Testis (tissue), 3 donors: Measurements from ENCODE around the gene CBLN3. TPM values are rescaled to one million over a fixed set of nuclear protein-coding genes. Genes with fewer than 3 reads are reported as not detected.
A peak's percentile ranks its signal among the peaks of the same experiment; 100 is the strongest.

Experiments
- DNase-seq: peaks from one replicate; pipeline ENCODE4 v3.0.0-alpha.2; 2019
- H3K27ac ChIP-seq, 2 donors: fragments of 200-600 bp; sonication (generic); one replicate each; pipeline ENCODE4 v1.5.1; 2019
- H3K27me3 ChIP-seq: fragments of 200-600 bp; sonication (generic); one replicate; pipeline ENCODE4 v1.5.1; 2019
- H3K36me3 ChIP-seq: fragments of 200-600 bp; sonication (generic); one replicate; pipeline ENCODE4 v1.5.1; 2017; ENCODE audit warnings: low read depth; ENCODE audit errors: missing control alignments
- H3K4me1 ChIP-seq: fragments of 200-600 bp; sonication (generic); one replicate; pipeline ENCODE4 v1.5.1; 2019
- H3K4me3 ChIP-seq, 2 donors: fragments of 200-600 bp; sonication (generic); one replicate each; pipeline ENCODE4 v1.5.1; 2017 to 2019
- H3K9me3 ChIP-seq: fragments of 200-600 bp; sonication (generic); one replicate; pipeline ENCODE4 v1.5.1; 2017
- CTCF ChIP-seq, 3 experiments: fragments of 450-650 bp in 2 of 3; fragments of 200-600 bp in 1 of 3; sonication (generic) in 1 of 3; IDR thresholded peaks; one replicate each; pipeline ENCODE4 v1.5.1; 2016 to 2019; ENCODE audit warnings: antibody characterized with exemption in 3 of 3, mild to moderate bottlenecking in 2 of 3, moderate library complexity in 1 of 3
- POLR2A ChIP-seq: fragments of 450-650 bp; IDR thresholded peaks from one replicate; pipeline ENCODE4 v1.6.1; 2017; ENCODE audit warnings: antibody characterized with exemption, mild to moderate bottlenecking, moderate library complexity
- WGBS, 2 donors: methylation state at CpG; one replicate each; pipeline ENCODE4 v1.1.5; 2018; 5-methylcytosine and 5-hydroxymethylcytosine counted together
- intact Hi-C: fragments of 100-400 bp; cut with DNase I; formaldehyde crosslinking; loops from one replicate; pipeline ENCODE4 v1.15.1; 2023; ENCODE audit warnings: low total_unique reads
- polyA plus RNA-seq: library from polyadenylated mRNA; stranded (reverse); fragments of 350-450 nt; fragmentation: Illumina TruSeq; extraction: RNeasy Lipid Tissue Mini Kit (QIAGEN cat#74804); gene quantifications from one replicate; pipeline ENCODE4 v1.2.3, GENCODE V29; 2014; ENCODE audit warnings: low read depth, low replicate concordance; ENCODE audit not compliant: insufficient read depth
- total RNA-seq, 2 donors: library from RNA; depleted of rRNA; stranded (reverse); fragments of >200 nt; gene quantifications; one replicate each; pipeline ENCODE4 v1.2.3, GENCODE V29; 2016

CBLN3 gene
- total and polyA plus RNA-seq, 3 donors from 2014 or later, result 9.0 to 17.0 (median 13.5) TPM

DNA sequence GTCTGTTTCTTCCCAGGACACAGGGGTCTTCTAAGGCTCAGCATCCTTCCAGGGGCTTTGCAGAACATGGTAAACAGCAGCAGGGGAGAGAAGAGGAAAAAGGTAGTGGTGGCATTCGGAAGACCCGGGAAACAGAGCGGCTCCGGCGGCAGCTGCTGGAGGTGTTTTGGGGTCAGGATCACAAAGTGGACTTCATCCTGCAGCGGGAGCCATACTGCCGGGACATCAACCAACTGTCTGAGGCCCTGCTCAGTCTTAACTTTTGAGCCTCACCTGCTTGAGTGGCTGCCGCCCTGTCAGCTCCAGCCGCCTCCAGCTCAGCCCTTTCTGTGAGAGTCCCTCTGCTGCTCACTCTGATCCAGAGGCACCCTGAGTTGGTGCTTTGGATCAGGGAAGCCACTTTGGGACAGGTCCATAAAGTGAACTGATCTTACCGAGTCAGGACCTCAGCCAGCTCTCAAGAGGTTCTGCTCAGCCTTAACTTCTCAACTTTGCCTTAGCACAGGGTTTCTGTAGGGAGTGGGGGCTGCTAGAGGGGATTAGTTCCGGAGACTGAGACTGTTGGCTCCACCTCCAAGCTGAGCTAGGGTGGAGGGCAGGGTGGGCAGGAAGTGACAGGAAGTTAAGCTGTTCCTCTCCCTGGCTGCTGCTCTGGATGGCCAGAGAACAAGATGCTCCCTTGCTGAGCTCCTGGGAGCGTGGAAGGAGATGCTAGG lies 7.7 kb upstream of the CBLN3 start:
- Histone ChIP-seq H3K36me3 (no peaks in the 10 kb centered on the region), H3K27me3 (no peaks in the 10 kb centered on the region), H3K4me3 (no peak overlapping the region), H3K27ac (peak overlapping the region in 1 of 2 donors; percentile 21), H3K4me1 (peaks cover 25% of the 10 kb centered on the region), H3K9me3 (no peaks in the 10 kb centered on the region)
- no peak for DNase-seq
- TF ChIP-seq CTCF (IDR thresholded peaks at IDR 0.05) (no peak), POLR2A (no peak)
- 66 to 69% methylated on average over 10 to 12 of the region's 12 CpGs for WGBS, 2 donors
- intact Hi-C loops, result no loop called here

- no peak for DNase-seq
- Histone ChIP-seq H3K27me3 (no peaks in the 10 kb centered on the region), H3K36me3 (no peaks in the 10 kb centered on the region), H3K4me1 (peaks cover 27% of the 10 kb centered on the region), H3K27ac (peak overlapping the region in 1 of 2 donors; percentile 8), H3K4me3 (no peak overlapping the region), H3K9me3 (no peaks in the 10 kb centered on the region)
- 58 to 61% methylated on average over 5 of the region's 5 CpGs for whole genome bisulfite sequencing, 2 donors
- TF ChIP-seq CTCF (IDR thresholded peaks at IDR 0.05) (peak; percentile 70 to 89 (median 74)), POLR2A (no peak)
- intact Hi-C loops, result no loop called here
Observed at GRCh38 chr14:24436355-24437019, 7.0 kb upstream of the CBLN3 start.

DNA sequence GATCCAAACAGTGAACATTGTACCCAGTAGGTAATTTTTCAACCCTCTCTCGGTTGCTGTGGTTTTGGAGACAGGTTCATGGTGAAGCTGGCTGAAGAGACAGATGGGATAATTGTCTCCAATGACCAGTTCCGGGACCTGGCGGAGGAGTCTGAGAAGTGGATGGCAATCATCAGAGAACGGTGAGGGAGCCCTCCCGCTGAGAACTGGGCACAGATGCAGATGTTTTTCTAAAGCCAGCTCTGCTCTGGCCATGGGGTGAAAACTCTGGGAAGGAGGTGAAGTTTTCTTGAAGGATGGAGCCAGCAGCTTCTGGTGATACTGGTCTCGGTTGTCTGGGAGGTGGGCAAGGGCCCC lies 6.5 kb upstream of the CBLN3 start:
- no peaks in the 10 kb centered on the region for H3K27me3 ChIP-seq
- H3K4me3 ChIP-seq, result no peak overlapping the region
- peak overlapping the region in 1 of 2 donors; percentile 8 for H3K27ac ChIP-seq
- H3K36me3 ChIP-seq, result no peaks in the 10 kb centered on the region
- WGBS, 2 donors, result 58 to 67% methylated on average over 6 of the region's 6 CpGs
- no peak for DNase-seq
- no peaks in the 10 kb centered on the region for H3K9me3 ChIP-seq
- peaks cover 29% of the 10 kb centered on the region for H3K4me1 ChIP-seq
- intact Hi-C loops, result no loop called here
- no peak for TF ChIP-seq CTCF (IDR thresholded peaks at IDR 0.05)
- no peak for TF ChIP-seq POLR2A

GRCh38 chr14:24435192-24435810 lies 5.8 kb upstream of the CBLN3 start:
- Histone ChIP-seq H3K36me3 (no peaks in the 10 kb centered on the region), H3K9me3 (no peaks in the 10 kb centered on the region), H3K4me3 (no peak overlapping the region), H3K4me1 (peaks cover 28% of the 10 kb centered on the region), H3K27me3 (no peaks in the 10 kb centered on the region), H3K27ac (no peak overlapping the region)
- intact Hi-C loops, result no loop called here
- 85 to 89% methylated on average over 2 of the region's 2 CpGs for WGBS, 2 donors
- no peak for DNase-seq
- TF ChIP-seq CTCF (IDR thresholded peaks at IDR 0.05), result no peak
- no peak for TF ChIP-seq POLR2A
